ENCODE measurements around the gene CYP3A4. TPM values are rescaled to one million over a fixed set of nuclear protein-coding genes. Genes with fewer than 3 reads are reported as not detected.

The CYP3A4 gene
- total and polyA plus RNA-seq, 2 of the 13 experiments (the other 11 are each of a cell fraction or from before 2014, with no cell fraction given): 0.11 to 0.24 TPM

- Histone ChIP-seq H4K20me1 (ENCODE audit: insufficient read depth, low read length) (no peaks in the 10 kb centered on the region), H3K9ac (ENCODE audit: insufficient read depth, low read depth, low read length) (no peak overlapping the region), H3K4me3 (replicated peaks in 1 of 3; ENCODE audit: insufficient read depth in 1 of 3, low read depth in 2 of 3, low read length in 3 of 3) (no peak overlapping the region), H3K9me3 (ENCODE audit: low read length) (peaks cover 10% of the 10 kb centered on the region; the same call in 1 of the 2 replicates), H3K36me3 (replicated peaks in 1 of 2; ENCODE audit: control insufficient read depth in 1 of 2, insufficient read depth in 2 of 2, low read length in 2 of 2) (no peaks in the 10 kb centered on the region; a peak in 1 of 5 replicates), H3K4me2 (ENCODE audit: low read depth, low read length) (no peak overlapping the region), H2AFZ (ENCODE audit: low read length) (no peak overlapping the region), H3K79me2 (ENCODE audit: insufficient read depth, low read length) (no peaks in the 10 kb centered on the region), H3K4me1 (ENCODE audit: insufficient read depth, low read length) (peaks cover 13% of the 10 kb centered on the region), H3K27me3 (ENCODE audit: control insufficient read depth in 1 of 2, insufficient read depth in 2 of 2, low read length in 2 of 2) (no peaks in the 10 kb centered on the region), H3K27ac (ENCODE audit: extremely low read length, insufficient read depth, low read length) (no peak overlapping the region)
- DNase-seq (ENCODE audit: low spot score) (no peak), FAIRE-seq (no peak), ATAC-seq (no peak)
- in situ Hi-C loops (cut with HindIII; ENCODE audit: extremely low pct_ligation_motif_present, low pct_unique_long_range_greater_than_20kb): no loop called here
- intact Hi-C loops (cut with micrococcal nuclease; ENCODE audit: unreplicated experiment): no loop called here
- POLR2A ChIA-PET: no interaction called here
- BruUV-seq (replicated peaks): no TSS peak
- CTCF ChIA-PET (ENCODE audit: low intra/inter-chr PET ratio, low total read pairs): no interaction called here
- 83% methylated on average over 1 of the region's 1 CpG for WGBS (ENCODE audit: low lambda C conversion rate)
- TF ChIP-seq SNAPC2 (CRISPR knock-in tag; IDR thresholded peaks at IDR 0.05): no peak
- TF ChIP-seq MAFF (IDR thresholded peaks at IDR 0.05; ENCODE audit: low read depth, low read length): no peak
- TF ChIP-seq, protein P1, sequence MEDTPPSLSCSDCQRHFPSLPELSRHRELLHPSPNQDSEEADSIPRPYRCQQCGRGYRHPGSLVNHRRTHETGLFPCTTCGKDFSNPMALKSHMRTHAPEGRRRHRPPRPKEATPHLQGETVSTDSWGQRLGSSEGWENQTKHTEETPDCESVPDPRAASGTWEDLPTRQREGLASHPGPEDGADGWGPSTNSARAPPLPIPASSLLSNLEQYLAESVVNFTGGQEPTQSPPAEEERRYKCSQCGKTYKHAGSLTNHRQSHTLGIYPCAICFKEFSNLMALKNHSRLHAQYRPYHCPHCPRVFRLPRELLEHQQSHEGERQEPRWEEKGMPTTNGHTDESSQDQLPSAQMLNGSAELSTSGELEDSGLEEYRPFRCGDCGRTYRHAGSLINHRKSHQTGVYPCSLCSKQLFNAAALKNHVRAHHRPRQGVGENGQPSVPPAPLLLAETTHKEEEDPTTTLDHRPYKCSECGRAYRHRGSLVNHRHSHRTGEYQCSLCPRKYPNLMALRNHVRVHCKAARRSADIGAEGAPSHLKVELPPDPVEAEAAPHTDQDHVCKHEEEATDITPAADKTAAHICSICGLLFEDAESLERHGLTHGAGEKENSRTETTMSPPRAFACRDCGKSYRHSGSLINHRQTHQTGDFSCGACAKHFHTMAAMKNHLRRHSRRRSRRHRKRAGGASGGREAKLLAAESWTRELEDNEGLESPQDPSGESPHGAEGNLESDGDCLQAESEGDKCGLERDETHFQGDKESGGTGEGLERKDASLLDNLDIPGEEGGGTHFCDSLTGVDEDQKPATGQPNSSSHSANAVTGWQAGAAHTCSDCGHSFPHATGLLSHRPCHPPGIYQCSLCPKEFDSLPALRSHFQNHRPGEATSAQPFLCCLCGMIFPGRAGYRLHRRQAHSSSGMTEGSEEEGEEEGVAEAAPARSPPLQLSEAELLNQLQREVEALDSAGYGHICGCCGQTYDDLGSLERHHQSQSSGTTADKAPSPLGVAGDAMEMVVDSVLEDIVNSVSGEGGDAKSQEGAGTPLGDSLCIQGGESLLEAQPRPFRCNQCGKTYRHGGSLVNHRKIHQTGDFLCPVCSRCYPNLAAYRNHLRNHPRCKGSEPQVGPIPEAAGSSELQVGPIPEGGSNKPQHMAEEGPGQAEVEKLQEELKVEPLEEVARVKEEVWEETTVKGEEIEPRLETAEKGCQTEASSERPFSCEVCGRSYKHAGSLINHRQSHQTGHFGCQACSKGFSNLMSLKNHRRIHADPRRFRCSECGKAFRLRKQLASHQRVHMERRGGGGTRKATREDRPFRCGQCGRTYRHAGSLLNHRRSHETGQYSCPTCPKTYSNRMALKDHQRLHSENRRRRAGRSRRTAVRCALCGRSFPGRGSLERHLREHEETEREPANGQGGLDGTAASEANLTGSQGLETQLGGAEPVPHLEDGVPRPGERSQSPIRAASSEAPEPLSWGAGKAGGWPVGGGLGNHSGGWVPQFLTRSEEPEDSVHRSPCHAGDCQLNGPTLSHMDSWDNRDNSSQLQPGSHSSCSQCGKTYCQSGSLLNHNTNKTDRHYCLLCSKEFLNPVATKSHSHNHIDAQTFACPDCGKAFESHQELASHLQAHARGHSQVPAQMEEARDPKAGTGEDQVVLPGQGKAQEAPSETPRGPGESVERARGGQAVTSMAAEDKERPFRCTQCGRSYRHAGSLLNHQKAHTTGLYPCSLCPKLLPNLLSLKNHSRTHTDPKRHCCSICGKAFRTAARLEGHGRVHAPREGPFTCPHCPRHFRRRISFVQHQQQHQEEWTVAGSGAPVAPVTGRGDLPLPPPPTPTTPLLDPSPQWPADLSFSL (CRISPR knock-in tag; IDR thresholded peaks at IDR 0.05): no peak
- no peak for TF ChIP-seq FLYWCH1 (CRISPR knock-in tag; IDR thresholded peaks at IDR 0.05)
- TF ChIP-seq RFX3 (CRISPR knock-in tag; IDR thresholded peaks at IDR 0.05): no peak
- no peak for TF ChIP-seq CBX2 (IDR thresholded peaks at IDR 0.05; ENCODE audit: low read depth, low read length)
- TF ChIP-seq CBX2 (CRISPR knock-in tag; IDR thresholded peaks at IDR 0.05; ENCODE audit: low read depth): no peak
- no peak for TF ChIP-seq E2F5 (CRISPR knock-in tag; conservative IDR thresholded peaks at IDR 0.05)
- no peak for TF ChIP-seq MIXL1 (CRISPR knock-in tag; IDR thresholded peaks at IDR 0.05)
- no peak for TF ChIP-seq POLR2G (IDR thresholded peaks at IDR 0.05; ENCODE audit: low read depth, low read length)
- TF ChIP-seq ZBTB49 (CRISPR knock-in tag; IDR thresholded peaks at IDR 0.05; ENCODE audit: borderline replicate concordance): no peak
- TF ChIP-seq REPIN1 (CRISPR knock-in tag; IDR thresholded peaks at IDR 0.05; ENCODE audit: borderline replicate concordance, low read depth): no peak
- no peak for TF ChIP-seq ZMAT5 (CRISPR knock-in tag; IDR thresholded peaks at IDR 0.05; ENCODE audit: borderline replicate concordance, low read depth)
- no peak for TF ChIP-seq ZNF124 (CRISPR knock-in tag; IDR thresholded peaks at IDR 0.05)
- no peak for TF ChIP-seq TOE1 (CRISPR knock-in tag; IDR thresholded peaks at IDR 0.05)
Measured at GRCh38 chr7:99767662-99768061, 16.3 kb downstream of the CYP3A4 start.

All from HepG2 (cell line).